Muscle of arm (tissue), 12 donors: ENCODE measurements around the gene CTXN3. TPM values are rescaled to one million over a fixed set of nuclear protein-coding genes. Genes with fewer than 3 reads are reported as not detected.
"Not testable (repeated sequence)": the region's sequence is repeated elsewhere in the genome, so short reads cannot be mapped to it uniquely, and the experiment has no call there.

Experiments used
- DNase-seq: peaks from one replicate; pipeline ENCODE4 v3.0.0-alpha.2; 2013
- polyA plus RNA-seq, 12 donors: library from polyadenylated mRNA; unstranded; fragments of 120-200 nt; gene quantifications; one replicate each; pipeline ENCODE4 v1.2.1, GENCODE V29; 2013; ENCODE audit not compliant: insufficient read length in 12 of 12

CTXN3 gene
- polyA plus RNA-seq, 12 donors = 0.45 to 4.5 (median 1.6) TPM; not detected in 2

DNA sequence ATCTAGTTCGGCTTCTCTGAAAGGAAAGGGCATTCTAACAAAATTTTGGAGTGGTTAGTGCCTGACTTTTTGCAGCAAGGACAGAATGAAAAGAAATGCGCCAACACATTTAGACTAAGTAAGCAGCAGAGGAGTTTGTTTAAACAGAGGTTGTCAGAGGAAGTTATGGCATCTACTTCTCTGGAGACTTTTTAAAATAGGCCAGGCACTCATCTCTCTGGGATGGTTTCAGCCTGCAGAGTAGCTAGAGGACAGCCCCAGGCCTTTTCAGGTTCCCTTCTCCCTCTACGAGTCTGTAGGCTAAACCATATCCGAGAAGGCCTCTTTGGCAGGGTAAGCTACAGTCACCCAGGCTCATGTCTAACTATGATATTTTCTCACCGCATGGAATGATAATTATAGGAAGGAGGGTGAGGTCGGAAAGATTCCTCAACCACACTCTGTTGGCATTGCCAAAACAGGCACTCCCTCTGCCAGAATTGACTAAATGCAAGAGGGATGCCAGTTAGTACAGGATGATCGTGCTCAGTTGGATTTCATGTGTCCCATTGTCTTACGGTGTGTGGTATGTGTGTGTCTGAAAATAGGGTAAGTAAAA lies 1.4 kb upstream of the CTXN3 start:
- no peak for DNase-seq

DNA sequence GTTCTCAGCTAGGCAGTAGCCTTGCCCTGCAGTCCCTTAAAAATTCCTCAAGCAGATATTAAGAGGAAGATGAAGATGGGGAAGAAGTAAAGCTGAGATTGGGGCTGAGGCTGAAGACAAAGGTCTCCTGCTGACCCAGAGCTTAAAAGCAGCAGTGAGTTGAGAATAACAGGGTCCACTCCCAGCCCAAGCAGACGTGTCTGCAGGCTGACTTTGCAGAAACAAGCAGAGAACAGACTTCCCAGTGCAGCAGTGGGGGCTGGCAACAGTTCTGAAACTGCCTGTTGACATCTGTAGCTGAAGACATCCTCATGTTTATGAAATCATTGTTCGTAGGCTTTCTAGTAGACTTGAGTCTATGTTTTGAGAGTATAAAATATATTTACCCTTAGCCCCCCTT lies 1.1 kb downstream of the CTXN3 start:
- DNase-seq = peak; percentile 25

DNA sequence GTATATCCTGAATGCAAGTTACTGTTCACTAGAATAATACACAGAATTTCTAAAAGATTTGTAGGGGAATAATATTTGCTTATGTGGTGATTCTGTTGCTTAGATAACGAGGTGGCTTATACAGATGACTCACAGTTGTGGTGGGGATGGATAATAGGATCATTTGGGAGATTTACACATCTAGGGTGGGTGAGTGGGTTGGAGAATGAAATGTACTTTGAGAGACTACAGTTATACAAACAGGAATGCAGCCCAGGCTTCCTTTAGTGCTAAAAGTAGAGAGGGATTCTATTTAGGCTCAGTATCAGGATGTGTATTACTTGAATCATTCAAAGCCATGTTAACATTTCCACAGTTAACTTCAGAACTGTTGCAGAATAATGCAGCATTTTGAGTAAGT lies 1.8 kb downstream of the CTXN3 start:
- DNase-seq = no peak

DNA sequence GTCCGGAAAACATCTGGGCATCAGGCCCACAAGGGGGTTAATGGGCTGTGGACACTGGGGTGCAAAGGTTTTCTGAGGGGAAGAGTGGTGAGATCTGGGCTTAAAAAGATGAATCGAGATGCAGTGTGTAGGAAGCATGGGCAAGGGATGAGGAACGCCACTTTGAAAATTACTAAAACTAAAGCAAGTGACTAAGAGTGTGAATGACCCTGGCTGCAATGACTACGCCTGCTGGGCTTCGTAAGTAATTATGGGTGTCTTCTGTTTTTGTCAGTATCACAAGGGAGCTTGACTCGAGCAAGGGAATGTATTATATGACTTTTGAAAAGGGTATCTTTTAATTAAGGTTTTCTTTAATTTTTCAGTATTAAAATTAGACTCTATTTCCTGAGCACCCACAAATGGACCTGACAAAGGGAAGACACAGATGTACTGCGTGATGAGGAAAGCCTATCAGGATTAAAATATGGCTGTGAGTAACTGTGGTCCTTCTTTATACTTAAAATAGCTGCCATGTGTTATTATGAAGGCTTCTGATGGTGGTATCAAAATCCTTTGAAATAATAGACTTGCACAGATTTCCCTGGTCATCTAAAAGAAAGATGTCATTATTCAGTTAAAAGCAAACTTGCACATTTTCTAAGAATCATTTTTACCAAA lies 4.2 kb downstream of the CTXN3 start:
- no peak for DNase-seq

DNA sequence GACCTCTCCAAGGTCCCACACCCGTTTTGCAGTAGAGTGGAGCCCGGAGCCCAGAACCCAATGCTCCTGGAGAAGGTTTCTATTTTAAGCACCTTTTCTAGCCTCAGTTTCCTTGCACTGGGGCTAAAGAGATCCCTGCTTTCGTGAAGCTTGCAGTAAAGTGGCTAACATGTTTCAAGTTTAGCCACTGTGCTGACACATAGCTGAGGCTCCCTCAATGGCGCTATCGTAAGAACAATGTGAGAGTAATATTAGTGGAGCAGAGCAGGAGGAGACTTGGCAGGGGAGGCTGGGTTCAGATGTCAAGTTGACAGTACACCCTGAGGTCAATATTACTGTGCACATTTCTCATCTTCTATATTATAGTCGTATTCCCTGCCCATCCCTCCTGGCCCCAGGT lies 7.9 kb downstream of the CTXN3 start:
- DNase-seq = no peak

DNA sequence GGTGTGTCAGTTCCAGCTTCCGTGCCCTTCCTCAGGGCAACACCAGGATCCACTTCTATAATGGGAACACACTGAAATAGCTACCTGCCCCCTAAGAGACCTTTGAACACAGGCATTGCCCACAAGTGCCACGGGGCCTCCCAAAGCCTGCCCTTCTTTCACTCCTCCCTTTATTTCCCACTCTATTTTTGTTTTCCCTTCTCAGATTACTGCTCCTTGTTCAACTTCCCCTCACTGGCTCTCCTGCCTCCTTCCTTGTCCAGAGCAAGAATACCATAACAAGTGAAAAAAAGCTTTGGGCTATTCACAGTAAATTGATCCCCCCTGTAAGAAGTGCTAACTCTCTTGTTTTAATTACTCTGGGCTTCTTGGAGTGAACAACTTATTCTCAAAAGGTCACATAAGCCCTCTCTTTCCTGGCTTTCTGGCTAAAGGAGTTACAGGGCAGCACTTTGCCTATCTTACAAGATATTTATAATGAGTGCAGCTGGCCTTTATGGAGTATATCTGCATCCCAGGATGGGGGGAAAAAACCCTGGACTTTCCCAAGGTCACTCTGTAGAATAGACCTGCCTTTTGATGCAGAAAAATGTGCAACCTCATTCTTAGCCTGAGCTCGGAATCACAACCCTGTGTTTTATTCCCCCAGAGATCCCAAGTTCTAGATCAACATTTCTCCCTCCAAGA lies 11.3 kb downstream of the CTXN3 start:
- no peak for DNase-seq

DNA sequence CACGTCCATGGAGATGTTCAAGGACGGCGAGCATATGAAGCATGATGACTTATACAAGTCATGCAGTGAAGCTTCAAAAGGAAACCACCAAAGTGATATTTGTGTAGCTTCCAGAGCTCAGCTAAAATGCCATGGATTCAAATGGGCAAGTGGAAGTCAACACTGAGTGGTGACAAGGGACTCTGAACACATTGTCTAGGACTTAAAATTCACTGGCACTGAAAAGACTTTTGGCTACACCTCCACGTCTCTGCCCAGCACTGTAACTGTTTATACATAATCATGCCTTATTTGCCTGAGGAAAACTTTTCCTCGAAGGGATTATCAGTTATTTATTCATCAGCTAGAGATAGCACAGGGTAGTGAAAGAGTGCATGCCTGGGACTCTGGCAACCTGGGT lies 15.2 kb downstream of the CTXN3 start:
- no peak for DNase-seq

DNA sequence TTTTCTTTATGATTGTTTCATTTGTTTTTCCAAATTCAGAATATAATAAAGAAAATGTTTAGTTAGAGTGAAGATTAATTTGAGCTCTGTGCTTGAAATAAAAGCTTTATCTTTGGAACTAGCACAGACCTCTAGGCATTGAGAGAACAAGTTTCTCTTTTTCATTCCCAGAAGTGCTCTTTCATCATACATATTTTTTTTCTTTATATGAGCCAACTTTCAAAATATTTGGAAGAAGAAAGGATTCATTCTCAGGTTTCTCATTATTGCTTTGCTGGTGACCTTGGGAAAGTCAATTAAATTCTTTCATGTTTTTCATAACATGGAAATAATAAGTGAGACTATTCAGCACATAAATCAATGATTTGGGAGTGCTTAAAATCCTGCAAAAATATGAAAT lies 16.8 kb downstream of the CTXN3 start:
- no peak for DNase-seq

DNA sequence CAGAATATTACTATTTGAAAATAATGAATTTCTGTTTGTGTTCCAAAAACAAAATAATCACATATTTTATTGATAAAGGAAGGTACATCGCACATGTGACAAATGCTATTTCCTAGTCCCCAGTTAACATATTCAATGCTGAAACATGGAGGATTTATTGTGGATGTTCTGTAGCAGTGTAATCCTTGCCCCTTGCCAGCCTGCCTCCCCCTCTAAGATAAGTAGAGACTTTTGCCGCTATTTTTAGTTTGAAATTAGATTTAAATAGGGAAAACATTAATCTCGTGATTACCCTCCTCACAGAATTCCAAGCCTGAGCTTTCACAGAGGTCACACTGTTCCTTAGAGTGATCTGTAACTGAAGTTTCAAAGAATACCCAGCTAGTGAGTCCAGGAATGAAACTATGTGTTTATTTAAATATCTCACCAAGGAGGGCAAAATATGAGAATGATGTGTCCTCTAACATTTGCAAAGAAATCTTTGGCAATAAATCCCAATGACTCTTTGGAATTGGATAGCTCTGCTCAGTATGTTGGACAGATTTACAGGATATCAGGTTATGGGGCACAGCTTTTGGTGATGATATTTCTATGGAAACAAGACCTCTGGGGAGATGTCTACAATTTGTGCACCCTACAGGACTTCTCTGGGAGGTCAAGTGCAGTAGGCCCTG lies 17.3 kb downstream of the CTXN3 start:
- no peak for DNase-seq

DNA sequence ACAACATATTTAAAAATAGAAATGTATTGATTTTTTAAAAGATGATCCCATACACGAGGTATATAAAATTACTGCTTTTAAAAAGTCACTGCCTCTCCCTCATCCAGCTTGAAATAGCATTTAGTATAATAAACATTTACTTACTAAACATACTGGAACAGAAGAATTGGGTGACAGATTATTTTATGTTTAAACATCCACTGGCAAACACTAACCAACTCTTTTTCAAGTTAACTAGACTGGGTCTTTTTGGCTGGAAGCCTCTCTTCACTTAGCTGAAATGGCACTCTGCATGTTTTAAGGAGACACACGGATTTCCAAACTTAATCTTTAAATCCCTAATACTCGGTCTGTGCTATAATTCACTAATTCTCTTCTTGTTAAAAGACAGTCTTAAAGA lies 19.0 kb downstream of the CTXN3 start:
- DNase-seq = no peak

DNA sequence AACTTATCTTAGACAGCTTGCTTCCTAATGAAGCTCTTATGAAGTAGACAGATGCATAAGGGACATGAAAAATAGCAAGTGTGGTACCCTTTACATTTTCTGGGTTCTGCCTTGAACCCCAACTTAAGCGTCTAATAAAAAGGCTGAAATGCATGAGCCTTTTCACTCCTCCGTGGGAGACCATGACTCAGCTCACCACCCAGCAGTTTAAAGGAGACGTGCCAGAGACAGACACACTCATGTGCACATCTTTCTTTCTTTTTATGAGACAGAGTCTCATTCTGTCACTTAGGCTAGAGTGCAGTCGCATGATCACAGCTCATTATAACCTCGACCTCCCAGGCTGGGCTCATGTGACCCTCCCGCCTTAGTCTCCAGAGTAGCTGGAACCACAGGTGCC lies 22.3 kb downstream of the CTXN3 start:
- no peak for DNase-seq

DNA sequence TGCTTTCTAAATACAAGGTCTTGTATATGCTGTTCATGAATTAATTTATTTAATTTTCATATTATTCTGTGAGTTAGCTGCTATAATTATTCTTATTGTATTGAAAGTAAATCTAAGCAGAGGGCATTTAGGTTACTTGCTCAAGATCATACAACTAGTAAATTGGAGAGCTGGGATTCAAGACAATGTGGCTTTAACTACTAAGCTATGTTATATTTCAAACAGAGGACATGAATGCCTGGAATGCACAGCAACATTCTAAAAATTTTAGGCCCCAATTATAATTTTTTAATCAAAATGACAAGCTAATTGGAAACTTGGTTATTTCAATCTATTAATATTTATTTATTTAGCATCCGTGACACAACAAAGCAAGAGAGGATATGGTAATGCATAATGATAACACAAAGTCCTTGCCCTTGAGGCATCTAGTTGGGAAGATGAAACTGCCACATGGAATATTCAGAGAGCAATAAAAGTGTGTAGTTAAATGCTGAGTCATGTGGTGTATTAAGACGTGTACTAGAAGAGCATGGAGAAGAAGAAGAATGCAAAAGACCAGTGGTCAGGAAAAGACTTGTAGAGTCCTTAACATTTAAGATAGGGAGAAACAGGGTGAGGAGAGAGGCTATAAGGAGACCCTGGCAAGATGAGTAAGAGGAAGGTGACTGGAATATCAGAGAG lies 24.4 kb downstream of the CTXN3 start:
- DNase-seq = no peak

DNA sequence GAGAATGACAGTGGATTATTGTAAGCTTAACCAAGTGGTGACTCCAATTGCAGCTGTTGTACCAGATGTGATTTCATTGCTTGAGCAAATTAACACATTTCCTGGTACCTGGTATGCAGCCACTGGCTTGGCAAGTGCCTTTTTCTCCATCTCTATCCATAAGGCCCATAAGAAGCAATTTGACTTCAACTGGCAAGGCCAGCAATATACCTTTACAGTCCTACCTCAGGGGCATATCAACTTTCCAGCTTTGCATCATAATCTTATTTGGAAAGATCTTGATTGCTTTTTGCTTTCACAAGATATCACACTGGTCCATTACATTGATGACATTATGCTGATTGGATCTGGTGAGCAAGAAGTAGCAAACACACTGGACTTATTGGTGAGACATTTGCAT lies 28.1 kb downstream of the CTXN3 start:
- not testable (repeated sequence) for DNase-seq

DNA sequence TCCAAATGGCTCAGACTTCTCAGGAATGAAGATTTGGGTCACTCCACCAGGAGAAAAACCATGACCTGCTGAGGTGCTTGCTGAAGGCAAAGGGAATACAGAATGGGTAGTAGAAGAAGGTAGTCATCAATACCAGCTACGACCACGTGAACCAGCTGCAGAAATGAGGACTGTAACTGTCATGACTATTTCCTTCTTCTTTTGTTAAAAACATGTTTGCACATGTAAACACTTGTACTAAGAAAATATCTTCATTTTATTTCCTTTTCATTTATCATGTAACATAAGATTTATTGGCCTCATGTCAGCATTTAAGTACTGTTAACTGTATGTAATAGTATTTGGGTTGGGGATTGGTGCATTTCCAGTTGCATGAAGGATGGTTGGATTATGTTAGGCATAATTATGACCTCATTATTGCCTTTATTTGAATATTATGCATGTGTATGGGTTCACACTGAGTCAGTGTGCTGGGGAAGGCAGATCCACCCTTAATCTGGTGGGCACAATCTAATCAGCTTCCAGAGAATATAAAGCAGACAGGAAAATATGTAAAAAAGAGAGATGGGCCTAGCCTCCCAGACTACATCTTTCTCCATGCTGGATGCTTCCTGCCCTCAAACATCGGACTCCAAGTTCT lies 30.9 kb downstream of the CTXN3 start:
- DNase-seq = not testable (repeated sequence)

DNA sequence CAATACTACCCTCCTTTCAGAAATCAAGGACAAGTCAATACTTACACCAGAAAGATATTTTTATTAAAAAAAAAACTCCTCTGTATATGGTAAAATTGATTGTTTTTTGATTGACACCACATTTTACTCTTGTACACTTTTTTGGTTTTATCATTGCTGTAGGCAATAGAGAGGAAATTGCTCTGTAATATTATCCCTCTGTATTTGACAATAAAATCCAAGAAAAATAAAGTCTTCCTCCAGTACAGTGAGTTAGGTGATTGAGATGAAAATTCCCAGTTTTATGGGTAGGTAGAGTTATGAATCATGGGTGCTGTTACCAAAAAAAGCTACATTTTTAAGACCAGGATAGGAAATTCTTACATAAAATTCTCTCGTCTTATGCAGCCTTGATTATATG lies 31.7 kb downstream of the CTXN3 start:
- no peak for DNase-seq

DNA sequence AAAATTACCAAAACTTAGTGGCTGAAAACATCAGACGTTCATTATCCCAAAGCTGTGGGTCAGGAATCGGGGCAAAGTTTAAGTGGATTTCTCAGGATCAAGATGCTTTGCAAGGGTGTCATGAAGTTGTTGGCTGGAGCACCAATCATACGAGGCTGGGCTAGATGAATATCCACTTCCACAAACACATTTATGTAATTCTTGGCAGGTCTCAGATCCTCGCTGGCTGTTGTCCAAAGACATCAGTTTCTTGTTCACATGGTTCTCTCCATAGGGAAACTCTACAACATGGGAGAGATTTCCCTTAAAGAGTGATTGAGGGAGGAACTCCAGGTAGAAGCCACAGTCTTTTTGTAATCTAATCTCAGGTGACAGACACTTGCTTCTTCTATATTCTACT lies 34.1 kb downstream of the CTXN3 start:
- no peak for DNase-seq

DNA sequence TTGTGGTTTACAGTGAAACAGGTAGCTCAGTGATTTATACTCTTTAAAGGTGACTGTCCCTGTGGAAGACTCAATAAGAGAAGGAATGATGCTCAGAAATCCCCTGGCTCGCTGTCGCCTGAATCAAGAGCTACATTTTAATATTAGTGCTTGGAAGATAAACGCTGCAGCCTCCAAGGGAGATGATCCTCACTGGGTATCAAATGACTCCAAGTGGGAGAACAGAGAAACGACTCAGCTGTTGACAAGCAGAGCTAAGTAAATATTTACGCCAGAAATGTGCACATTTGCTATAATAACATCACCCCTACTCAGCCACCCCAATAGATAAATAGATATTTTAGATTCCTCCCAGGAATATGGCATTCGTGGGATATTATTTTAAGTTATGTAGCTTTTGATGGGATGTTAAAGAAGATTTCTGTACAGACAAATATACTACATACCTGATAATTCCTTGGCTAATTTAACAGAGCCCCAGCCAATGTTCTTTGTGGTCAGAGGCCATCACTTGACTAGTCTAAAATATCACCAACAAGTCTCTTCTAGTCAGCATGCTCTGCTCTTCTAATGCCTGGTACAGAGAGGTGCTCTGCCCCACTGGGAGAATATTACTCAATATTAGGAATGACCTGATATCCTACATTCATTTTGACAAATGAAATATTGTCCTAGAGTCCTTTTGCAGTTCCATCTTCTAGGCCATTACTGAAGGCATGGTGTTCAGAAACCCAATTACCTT lies 36.0 kb downstream of the CTXN3 start:
- DNase-seq = no peak

DNA sequence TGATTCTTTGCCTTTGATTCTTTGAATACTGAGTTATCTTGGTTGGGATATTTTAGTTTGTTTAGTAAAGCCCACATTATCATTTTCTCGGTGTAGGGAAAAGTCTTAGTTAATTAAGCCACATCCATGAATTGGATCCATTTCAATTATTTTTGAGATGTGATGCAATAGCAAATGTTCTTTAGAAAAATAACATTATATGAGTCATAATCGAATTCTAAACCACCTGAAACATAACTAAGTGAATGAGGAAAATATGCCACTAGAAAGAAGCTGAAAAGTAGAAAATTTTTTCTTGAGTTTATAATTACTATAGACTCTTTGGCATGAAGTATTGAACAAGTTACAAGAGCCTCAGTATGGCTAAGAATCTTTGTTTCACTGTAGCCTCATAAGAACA lies 36.8 kb downstream of the CTXN3 start:
- no peak for DNase-seq

DNA sequence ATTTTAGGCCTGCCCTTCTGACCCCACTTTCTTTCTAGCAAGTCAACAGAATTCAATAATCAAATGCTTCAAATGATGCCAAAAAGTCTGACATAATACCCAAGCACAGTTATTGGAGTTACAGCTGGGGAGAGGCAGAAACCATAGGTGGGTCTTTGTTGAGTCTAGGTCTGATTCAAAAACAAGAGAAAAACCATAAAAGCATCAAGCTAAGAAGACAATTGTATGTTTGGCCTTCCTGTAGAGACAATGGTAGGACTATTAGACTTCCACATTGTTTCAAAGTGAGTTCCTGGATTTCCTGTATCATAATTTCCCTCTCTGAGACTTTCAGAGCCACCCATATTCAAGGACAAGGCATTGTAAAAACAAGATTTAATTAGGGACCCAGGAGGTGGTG lies 37.5 kb downstream of the CTXN3 start:
- DNase-seq = no peak

DNA sequence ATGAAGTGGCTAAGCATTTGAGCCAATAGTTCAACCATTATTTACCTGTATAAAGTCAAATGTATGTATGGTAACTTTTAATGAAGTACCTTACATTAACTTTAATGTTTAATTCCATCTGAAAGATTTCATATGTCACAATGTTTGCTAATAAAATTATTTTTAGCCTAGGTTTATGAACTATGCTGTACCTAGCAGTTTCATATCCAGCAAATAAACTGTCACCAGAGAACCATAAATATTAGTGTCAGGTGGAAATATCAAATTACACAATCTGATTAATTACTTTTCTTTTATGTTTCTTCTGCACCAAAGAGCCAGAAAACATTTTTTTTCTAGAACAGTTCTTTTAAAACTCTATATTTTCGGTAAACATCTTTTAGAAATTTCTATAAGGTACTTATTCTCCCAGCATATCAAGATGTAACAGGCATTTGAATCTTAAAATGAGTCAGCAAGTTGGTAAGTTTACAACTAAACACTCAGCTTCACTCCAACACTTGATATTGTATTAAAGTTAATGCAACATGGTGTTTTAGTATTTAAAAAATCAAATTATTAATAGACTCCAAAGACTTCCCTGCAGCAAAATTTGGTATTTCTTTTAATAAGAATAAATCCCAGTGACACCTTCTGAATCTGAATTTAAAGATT lies 45.8 kb downstream of the CTXN3 start:
- DNase-seq = no peak

DNA sequence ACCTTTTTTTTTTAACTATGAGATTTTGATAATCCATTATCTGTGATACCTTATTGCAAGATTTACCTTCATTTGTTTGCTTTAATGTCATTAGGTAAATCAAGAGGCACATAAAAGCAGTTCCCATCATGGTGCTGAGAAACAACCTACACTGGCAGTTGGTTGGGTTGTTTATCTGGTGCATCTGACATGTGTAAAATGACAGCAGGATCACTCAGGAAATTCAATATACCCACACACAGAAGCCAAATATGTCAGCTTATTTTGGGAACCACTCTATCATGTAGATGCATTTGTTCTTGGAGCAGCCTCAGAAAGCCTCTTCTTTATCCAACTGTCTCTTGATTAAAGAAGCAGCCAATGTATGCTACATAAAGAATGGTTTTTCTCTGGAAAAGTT lies 46.5 kb downstream of the CTXN3 start:
- DNase-seq = no peak
